GM12892 (cell line): ENCODE measurements around the gene STOM.

Experiments used
- DNase-seq: peaks from one replicate; pipeline ENCODE4 v3.0.0; 2011; ENCODE audit not compliant: insufficient read length
- FAIRE-seq: peaks from 2 replicates; lab custom pipeline; 2011; peaks lifted over from hg19 to GRCh38; lab: Jason Lieb, UNC
- POLR2A ChIP-seq: IDR thresholded peaks from 2 replicates; pipeline ENCODE4 v1.6.1; 2011; ENCODE audit warnings: low read depth, low read length, control low read depth
- POLR2AphosphoS5 ChIP-seq: IDR thresholded peaks from 2 replicates; pipeline ENCODE4 v1.6.1; 2011; ENCODE audit warnings: low read depth, low read length, control low read depth
- TAF1 ChIP-seq: IDR thresholded peaks from 2 replicates; pipeline ENCODE4 v1.6.1; 2011; ENCODE audit warnings: low read depth, mild to moderate bottlenecking, control low read depth, low read length, borderline replicate concordance

The STOM gene

GRCh38 chr9:121316378-121316777 is 53.7 kb downstream of the STOM start:
- FAIRE-seq, result no peak
- no peak for TF ChIP-seq TAF1
- TF ChIP-seq POLR2AphosphoS5, result no peak
- no peak for TF ChIP-seq POLR2A
- DNase-seq, result no peak

- no peak for TF ChIP-seq POLR2AphosphoS5
- no peak for TF ChIP-seq TAF1
- no peak for TF ChIP-seq POLR2A
- FAIRE-seq, result no peak
- no peak for DNase-seq
Observed at GRCh38 chr9:121313458-121314152, 56.4 kb downstream of the STOM start.

DNA sequence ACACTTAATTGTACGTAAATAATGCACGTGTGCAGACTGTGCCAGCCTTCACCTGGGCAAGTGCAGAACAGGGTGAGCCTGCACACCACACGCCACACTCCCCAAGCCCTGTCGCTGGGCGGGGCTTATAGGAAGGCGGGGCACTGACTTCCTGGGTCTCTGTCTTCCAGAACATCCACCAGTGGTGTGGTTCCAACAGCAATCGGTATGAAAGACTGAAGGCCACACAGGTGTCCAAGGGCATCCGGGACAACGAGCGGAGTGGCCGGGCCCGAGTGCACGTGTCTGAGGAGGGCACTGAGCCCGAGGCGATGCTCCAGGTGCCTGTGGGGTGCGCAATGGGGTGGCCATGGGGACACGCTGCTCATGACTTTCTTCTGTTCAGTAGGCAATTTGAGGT is 57.9 kb downstream of the STOM start:
- DNase-seq (no peak), FAIRE-seq (no peak)
- TF ChIP-seq POLR2AphosphoS5, result no peak
- TF ChIP-seq POLR2A, result no peak
- TF ChIP-seq TAF1, result no peak

DNA sequence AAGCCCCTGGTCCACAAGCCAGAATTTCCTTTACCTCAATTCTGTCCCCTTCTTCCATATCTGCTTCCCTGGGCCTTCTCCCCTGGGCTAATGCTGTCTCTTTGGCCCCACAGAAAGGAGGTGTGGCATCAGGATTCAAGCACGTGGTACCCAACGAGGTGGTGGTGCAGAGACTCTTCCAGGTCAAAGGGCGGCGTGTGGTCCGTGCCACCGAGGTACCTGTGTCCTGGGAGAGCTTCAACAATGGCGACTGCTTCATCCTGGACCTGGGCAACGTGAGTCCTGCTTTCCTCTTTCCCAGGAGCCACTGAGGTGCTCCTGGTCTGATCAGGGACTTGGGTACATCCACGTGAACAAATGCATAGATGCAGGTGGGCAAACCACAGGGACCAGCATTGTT is 59.5 kb downstream of the STOM start:
- no peak for TF ChIP-seq TAF1
- no peak for TF ChIP-seq POLR2AphosphoS5
- TF ChIP-seq POLR2A, result no peak
- DNase-seq, result no peak
- no peak for FAIRE-seq

DNA sequence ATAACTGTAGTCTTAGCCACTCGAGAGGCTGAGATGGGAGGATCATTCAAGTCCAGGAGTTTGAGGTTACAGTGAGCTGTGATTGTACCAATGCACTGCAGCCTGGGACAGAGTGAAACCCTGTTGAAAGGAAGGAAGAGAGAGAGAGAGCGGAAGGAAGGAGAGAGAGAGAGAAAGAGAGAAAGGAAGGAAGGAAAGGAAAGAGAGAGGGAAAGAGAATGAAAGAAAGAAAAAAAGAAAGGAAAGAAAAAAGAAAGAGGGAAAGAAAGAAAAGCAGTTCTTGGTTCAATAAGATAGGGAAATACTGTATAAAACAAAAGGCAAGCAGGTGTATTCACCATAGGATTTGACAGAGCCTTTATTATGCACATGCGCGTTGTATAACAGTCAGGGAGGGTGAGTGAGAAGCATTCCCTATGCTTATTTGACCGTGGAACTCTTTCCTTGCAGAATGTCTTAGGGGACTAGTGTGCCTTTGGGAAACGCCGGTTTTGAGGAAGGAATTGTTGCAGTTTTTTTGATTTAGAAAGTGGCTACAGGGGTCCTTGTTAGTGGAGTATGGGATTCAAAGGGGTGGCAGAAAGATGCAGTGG is 60.1 kb downstream of the STOM start:
- no peak for FAIRE-seq
- TF ChIP-seq POLR2AphosphoS5 (no peak), POLR2A (no peak), TAF1 (no peak)
- no peak for DNase-seq

DNA sequence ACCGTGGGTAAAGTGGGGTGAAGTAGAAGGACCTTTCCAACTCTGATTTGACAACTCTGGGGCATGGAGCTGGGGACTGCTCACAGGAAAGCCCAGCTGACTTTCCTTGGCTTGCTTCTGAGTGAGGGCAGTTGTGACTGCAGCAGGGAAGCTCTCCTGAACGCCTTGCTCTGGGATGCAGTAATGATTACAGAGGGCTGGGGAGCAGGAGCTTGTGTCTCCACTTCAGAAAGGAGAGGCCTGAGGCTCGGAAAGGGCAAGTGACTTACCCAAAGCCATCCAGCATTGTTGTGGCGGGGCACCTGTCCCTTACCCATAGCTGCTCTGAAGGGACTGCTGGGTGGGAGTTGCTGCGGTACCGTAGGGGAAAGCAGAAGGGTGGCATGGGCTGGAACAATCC is 60.9 kb downstream of the STOM start:
- no peak for TF ChIP-seq TAF1
- TF ChIP-seq POLR2AphosphoS5, result no peak
- no peak for TF ChIP-seq POLR2A
- FAIRE-seq, result no peak
- no peak for DNase-seq

DNA sequence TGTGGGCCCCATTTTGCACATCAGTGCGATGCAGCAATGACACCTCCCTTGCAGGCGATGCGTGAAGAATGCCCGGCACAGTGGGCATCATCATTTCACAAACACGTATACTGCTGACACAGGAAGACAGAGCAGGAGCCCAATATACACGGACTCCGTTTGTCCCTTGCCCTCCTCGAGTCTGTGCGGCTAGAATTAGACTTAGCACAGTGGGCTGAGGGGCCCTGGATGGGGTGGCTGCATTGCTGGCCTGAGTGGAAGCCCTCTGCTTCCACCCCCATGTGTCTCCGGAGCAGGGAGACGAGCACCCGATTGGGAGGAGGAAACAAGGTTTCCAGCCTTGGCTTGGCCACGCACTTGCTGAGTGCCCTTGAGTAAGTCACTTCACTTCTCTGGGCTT is 61.3 kb downstream of the STOM start:
- TF ChIP-seq TAF1 (no peak), POLR2AphosphoS5 (no peak), POLR2A (no peak)
- FAIRE-seq, result no peak

DNA sequence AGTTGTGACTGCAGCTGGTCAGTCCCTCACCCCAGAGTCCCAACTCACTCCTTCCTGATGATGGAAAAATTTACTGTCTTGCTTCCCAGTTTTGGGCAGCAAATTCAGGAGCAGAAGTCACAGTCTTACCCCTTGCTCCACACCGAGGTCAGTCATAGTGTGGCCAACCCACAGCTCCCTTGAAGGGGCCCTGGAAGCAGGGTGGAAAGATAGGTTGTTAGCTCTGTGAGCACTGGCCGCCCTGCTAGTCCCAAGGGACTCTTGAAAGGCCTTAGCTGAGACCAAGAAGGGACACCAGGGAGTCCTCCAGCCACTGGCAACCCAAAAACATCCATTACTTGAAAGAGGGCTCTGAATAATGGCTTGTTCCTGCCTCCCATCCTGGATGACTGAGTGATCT is 62.1 kb downstream of the STOM start:
- TF ChIP-seq POLR2AphosphoS5, result no peak
- TF ChIP-seq POLR2A, result no peak
- no peak for TF ChIP-seq TAF1

More for the DNA sequence above, 61.3 kb downstream of the STOM start:
- DNase-seq, result no peak

GRCh38 chr9:121305269-121305994 is 64.6 kb downstream of the STOM start:
- TF ChIP-seq TAF1 (no peak), POLR2A (no peak), POLR2AphosphoS5 (no peak)
- FAIRE-seq (no peak), DNase-seq (no peak)

More for the DNA sequence above, 62.1 kb downstream of the STOM start:
- DNase-seq, result no peak
- no peak for FAIRE-seq

GRCh38 chr9:121304707-121305106 is 65.3 kb downstream of the STOM start:
- TF ChIP-seq POLR2A (no peak), POLR2AphosphoS5 (no peak), TAF1 (no peak)
- FAIRE-seq, result no peak
- no peak for DNase-seq
